ENCODE data around the gene OXT.

DNA sequence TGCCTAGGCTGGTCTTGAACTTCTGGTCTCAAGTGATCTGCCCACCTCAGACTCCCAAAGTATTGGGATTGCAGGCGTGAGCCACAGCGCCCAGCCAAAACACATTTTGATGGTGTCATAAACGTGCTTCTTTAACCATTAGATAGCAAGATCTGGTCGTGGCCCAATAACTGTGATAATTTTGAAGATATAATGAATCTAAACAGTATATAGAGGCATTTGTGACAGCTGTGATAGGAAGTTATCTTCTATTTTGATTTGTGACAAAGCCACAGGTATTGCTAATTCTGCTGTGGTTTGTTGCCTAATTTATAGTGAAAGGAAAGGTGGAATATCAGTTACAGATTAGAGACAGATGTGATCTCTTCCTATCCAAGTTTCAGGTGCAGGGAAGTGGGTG is 695 bp upstream of the OXT start:
- TF ChIP-seq, protein P1, sequence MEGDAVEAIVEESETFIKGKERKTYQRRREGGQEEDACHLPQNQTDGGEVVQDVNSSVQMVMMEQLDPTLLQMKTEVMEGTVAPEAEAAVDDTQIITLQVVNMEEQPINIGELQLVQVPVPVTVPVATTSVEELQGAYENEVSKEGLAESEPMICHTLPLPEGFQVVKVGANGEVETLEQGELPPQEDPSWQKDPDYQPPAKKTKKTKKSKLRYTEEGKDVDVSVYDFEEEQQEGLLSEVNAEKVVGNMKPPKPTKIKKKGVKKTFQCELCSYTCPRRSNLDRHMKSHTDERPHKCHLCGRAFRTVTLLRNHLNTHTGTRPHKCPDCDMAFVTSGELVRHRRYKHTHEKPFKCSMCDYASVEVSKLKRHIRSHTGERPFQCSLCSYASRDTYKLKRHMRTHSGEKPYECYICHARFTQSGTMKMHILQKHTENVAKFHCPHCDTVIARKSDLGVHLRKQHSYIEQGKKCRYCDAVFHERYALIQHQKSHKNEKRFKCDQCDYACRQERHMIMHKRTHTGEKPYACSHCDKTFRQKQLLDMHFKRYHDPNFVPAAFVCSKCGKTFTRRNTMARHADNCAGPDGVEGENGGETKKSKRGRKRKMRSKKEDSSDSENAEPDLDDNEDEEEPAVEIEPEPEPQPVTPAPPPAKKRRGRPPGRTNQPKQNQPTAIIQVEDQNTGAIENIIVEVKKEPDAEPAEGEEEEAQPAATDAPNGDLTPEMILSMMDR (conservative IDR thresholded peaks at IDR 0.05; ENCODE audit: low read depth, low read length) = no peak
- no peak for TF ChIP-seq POLR2A (IDR thresholded peaks at IDR 0.05; ENCODE audit: low read depth, low read length)
- no peak for TF ChIP-seq CHD1 (IDR thresholded peaks at IDR 0.05; ENCODE audit: low read depth, low read length)
- TF ChIP-seq MXI1 (IDR thresholded peaks at IDR 0.05; ENCODE audit: borderline replicate concordance, low read depth, low read length) = no peak
- no peak for TF ChIP-seq CEBPB (IDR thresholded peaks at IDR 0.05; ENCODE audit: low read depth, low read length)
- TF ChIP-seq, protein P2, sequence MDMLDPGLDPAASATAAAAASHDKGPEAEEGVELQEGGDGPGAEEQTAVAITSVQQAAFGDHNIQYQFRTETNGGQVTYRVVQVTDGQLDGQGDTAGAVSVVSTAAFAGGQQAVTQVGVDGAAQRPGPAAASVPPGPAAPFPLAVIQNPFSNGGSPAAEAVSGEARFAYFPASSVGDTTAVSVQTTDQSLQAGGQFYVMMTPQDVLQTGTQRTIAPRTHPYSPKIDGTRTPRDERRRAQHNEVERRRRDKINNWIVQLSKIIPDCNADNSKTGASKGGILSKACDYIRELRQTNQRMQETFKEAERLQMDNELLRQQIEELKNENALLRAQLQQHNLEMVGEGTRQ (IDR thresholded peaks at IDR 0.05; ENCODE audit: low read depth, low read length) = no peak
- no peak for TF ChIP-seq RAD21 (IDR thresholded peaks at IDR 0.05; ENCODE audit: low read length)
- TF ChIP-seq, protein P3, sequence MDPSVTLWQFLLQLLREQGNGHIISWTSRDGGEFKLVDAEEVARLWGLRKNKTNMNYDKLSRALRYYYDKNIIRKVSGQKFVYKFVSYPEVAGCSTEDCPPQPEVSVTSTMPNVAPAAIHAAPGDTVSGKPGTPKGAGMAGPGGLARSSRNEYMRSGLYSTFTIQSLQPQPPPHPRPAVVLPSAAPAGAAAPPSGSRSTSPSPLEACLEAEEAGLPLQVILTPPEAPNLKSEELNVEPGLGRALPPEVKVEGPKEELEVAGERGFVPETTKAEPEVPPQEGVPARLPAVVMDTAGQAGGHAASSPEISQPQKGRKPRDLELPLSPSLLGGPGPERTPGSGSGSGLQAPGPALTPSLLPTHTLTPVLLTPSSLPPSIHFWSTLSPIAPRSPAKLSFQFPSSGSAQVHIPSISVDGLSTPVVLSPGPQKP (IDR thresholded peaks at IDR 0.05; ENCODE audit: borderline replicate concordance, low read depth, low read length) = no peak
- TF ChIP-seq MAFK (IDR thresholded peaks at IDR 0.05; ENCODE audit: low read depth, low read length) = no peak

Measured in IMR-90 (cell line).